Measurements from ENCODE around the gene TMEM245. TPM values are rescaled to one million over a fixed set of nuclear protein-coding genes. Genes with fewer than 3 reads are reported as not detected.

TMEM245 gene
- total RNA-seq, 1 donor from 2014 or later, result 85.3 TPM

GRCh38 chr9:109120204-109120789, 550 bp upstream of the TMEM245 start:
- Histone ChIP-seq H3K79me2 (ENCODE audit: low read depth) (peaks cover 45% of the 10 kb centered on the region), H3K27me3 (no peaks in the 10 kb centered on the region), H2AFZ (replicated peaks) (peak overlapping the region; percentile 78), H3K4me2 (peak overlapping the region; percentile 62), H3K4me1 (peaks cover 22% of the 10 kb centered on the region), H3K36me3 (no peaks in the 10 kb centered on the region), H4K20me1 (ENCODE audit: low read depth) (peaks cover 38% of the 10 kb centered on the region), H3F3A (ENCODE audit: low read depth) (peaks cover 5% of the 10 kb centered on the region), H3K4me3 (peak overlapping the region; percentile 87), H3K9ac (no peak overlapping the region), H3K27ac (no peak overlapping the region), H3K9me3 (ENCODE audit: low read depth) (no peaks in the 10 kb centered on the region)
- no peaks in the 10 kb centered on the region for H3K27me3 Mint-ChIP-seq (ENCODE audit: insufficient read depth, low read depth)
- peak overlapping the region; percentile 7 for H3K27ac Mint-ChIP-seq
- no peaks in the 10 kb centered on the region for H3K9me3 Mint-ChIP-seq
- peaks cover 2% of the 10 kb centered on the region for H3K36me3 Mint-ChIP-seq
- TF ChIP-seq EZH2 (IDR thresholded peaks at IDR 0.05), result no peak
- no peak for TF ChIP-seq EZH2phosphoT487 (IDR thresholded peaks at IDR 0.05)
- no peak for TF ChIP-seq CTCF (IDR thresholded peaks at IDR 0.05)
- peak overlapping the region; percentile 99 for H3K4me3 Mint-ChIP-seq
- DNase-seq (ENCODE audit: low spot score), result no peak
- peaks cover 31% of the 10 kb centered on the region for H3K4me1 Mint-ChIP-seq

- peak; percentile 67 for DNase-seq (ENCODE audit: low spot score)
- peaks cover 7% of the 10 kb centered on the region for H3K36me3 Mint-ChIP-seq
- Histone ChIP-seq H3K4me3 (peak overlapping the region; percentile 87), H3K27ac (peak overlapping the region; percentile 91), H3K79me2 (ENCODE audit: low read depth) (peaks cover 59% of the 10 kb centered on the region), H2AFZ (replicated peaks) (peak overlapping the region; percentile 32), H4K20me1 (ENCODE audit: low read depth) (peaks cover 52% of the 10 kb centered on the region), H3K4me1 (peaks cover 22% of the 10 kb centered on the region), H3K36me3 (no peaks in the 10 kb centered on the region), H3F3A (ENCODE audit: low read depth) (peaks cover 5% of the 10 kb centered on the region), H3K9me3 (ENCODE audit: low read depth) (no peaks in the 10 kb centered on the region), H3K9ac (peak overlapping the region; percentile 87), H3K4me2 (peak overlapping the region; percentile 96), H3K27me3 (no peaks in the 10 kb centered on the region)
- peak overlapping the region; percentile 72 for H3K27ac Mint-ChIP-seq
- H3K9me3 Mint-ChIP-seq, result no peaks in the 10 kb centered on the region
- peaks cover 38% of the 10 kb centered on the region for H3K4me1 Mint-ChIP-seq
- TF ChIP-seq EZH2 (IDR thresholded peaks at IDR 0.05) (no peak), CTCF (IDR thresholded peaks at IDR 0.05) (no peak), EZH2phosphoT487 (IDR thresholded peaks at IDR 0.05) (no peak)
- no peaks in the 10 kb centered on the region for H3K27me3 Mint-ChIP-seq (ENCODE audit: insufficient read depth, low read depth)
- peak overlapping the region; percentile 99 for H3K4me3 Mint-ChIP-seq
Observed at GRCh38 chr9:109118808-109119438, 824 bp downstream of the TMEM245 start.

GRCh38 chr9:109117856-109118807, 1.6 kb downstream of the TMEM245 start:
- peaks cover 38% of the 10 kb centered on the region for H3K4me1 Mint-ChIP-seq
- Histone ChIP-seq H3K27ac (no peak overlapping the region), H3K4me3 (peak overlapping the region; percentile 87)

More at GRCh38 chr9:109117856-109118807, 1.6 kb downstream of the TMEM245 start:
- Mint-ChIP-seq H3K27ac (peak overlapping the region; percentile 72), H3K27me3 (ENCODE audit: insufficient read depth, low read depth) (no peaks in the 10 kb centered on the region), H3K36me3 (peaks cover 7% of the 10 kb centered on the region), H3K4me3 (peak overlapping the region; percentile 99), H3K9me3 (no peaks in the 10 kb centered on the region)
- no peak for TF ChIP-seq CTCF (IDR thresholded peaks at IDR 0.05)
- TF ChIP-seq EZH2phosphoT487 (IDR thresholded peaks at IDR 0.05), result no peak
- no peak for TF ChIP-seq EZH2 (IDR thresholded peaks at IDR 0.05)
- Histone ChIP-seq H3K27me3 (no peaks in the 10 kb centered on the region), H3K36me3 (no peaks in the 10 kb centered on the region), H4K20me1 (ENCODE audit: low read depth) (peaks cover 60% of the 10 kb centered on the region), H3K9me3 (ENCODE audit: low read depth) (no peaks in the 10 kb centered on the region), H3K79me2 (ENCODE audit: low read depth) (peaks cover 67% of the 10 kb centered on the region), H3F3A (ENCODE audit: low read depth) (peaks cover 5% of the 10 kb centered on the region), H2AFZ (replicated peaks) (no peak overlapping the region), H3K4me2 (peak overlapping the region; percentile 96), H3K9ac (peak overlapping the region; percentile 87), H3K4me1 (peaks cover 22% of the 10 kb centered on the region)
- peak; percentile 61 for DNase-seq (ENCODE audit: low spot score)
